GM21423 (cell line): ENCODE data around the gene PPARA.
A peak's percentile ranks its signal among the peaks of the same experiment; 100 is the strongest.

Source experiments
- ATAC-seq: cut with Tn5 transposase; IDR thresholded peaks from one replicate; pipeline ENCODE4 v1.9.1; 2021; ENCODE audit warnings: mild to moderate bottlenecking, moderate library complexity; ENCODE audit not compliant: unreplicated experiment

PPARA gene

GRCh38 chr22:46113910-46114517 is 36.3 kb upstream of the PPARA start:
- no peak for ATAC-seq

DNA sequence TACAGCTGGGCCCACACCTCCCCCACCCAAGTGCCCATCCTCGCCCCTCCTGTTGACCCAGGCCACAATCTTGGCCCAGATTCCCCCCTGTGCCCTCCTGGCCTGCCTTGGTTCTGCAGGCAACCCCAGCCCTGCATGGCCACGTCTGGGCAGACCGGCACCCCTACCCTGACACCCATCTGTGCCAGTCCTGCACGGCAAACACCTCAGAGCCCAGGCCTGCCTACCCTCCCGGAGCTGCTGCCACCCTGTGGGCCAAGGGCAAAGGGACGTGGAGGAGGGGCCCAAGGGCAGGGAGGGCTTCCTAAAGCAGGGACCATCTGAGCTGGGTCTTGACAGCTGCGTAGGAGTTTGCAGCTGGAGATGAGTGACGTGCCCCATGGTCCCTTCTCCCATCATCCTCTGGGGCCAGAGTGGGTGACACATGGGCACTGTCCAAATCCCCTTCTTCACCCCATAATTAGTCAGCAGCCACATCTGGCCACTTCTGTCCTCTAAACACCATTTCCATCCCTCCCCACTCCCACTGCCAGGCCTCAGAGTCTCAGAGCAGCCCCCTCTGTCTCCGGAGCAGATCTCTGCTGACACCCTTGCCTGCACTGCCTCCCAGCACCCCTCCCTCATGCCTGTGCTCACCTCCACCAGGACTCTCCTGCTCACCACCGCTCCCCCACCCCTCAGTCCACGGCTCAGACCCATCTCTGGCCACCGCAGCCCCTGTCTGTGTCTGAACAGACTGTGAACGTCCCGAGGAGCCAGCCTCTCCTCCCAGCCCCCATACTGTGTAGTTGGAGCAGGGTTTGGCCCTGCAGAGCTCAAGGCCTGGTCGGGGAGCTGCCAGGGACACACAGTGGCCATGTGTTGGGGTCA is 35.6 kb upstream of the PPARA start:
- no peak for ATAC-seq

GRCh38 chr22:46115388-46115678 is 35.0 kb upstream of the PPARA start:
- ATAC-seq: no peak

- no peak for ATAC-seq
These were observed 34.4 kb upstream of the PPARA start for GRCh38 chr22:46115755-46116490.

DNA sequence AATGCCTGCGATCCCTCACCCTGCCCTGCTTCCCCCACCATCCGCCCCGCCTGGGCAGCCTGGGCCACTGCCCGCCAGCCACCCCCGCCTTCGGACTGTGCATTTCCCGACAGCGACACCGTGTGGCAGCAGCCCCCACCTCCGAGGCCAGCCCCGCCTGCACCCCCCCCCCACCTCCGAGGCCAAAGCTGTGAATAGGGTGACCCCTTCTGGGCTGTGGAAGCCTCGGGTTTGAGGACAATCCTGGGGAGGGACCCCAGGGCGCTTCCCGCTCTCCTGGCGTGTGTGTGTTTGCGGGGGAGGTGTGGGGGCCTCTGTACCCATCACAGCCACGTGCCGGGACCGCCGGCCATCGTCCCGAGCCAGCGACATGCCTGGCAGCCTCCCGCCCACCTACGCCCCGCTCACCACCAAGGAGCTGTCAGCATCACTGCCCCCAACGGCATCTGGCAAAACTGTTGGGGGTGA is 33.8 kb upstream of the PPARA start:
- peak; percentile 54 for ATAC-seq

DNA sequence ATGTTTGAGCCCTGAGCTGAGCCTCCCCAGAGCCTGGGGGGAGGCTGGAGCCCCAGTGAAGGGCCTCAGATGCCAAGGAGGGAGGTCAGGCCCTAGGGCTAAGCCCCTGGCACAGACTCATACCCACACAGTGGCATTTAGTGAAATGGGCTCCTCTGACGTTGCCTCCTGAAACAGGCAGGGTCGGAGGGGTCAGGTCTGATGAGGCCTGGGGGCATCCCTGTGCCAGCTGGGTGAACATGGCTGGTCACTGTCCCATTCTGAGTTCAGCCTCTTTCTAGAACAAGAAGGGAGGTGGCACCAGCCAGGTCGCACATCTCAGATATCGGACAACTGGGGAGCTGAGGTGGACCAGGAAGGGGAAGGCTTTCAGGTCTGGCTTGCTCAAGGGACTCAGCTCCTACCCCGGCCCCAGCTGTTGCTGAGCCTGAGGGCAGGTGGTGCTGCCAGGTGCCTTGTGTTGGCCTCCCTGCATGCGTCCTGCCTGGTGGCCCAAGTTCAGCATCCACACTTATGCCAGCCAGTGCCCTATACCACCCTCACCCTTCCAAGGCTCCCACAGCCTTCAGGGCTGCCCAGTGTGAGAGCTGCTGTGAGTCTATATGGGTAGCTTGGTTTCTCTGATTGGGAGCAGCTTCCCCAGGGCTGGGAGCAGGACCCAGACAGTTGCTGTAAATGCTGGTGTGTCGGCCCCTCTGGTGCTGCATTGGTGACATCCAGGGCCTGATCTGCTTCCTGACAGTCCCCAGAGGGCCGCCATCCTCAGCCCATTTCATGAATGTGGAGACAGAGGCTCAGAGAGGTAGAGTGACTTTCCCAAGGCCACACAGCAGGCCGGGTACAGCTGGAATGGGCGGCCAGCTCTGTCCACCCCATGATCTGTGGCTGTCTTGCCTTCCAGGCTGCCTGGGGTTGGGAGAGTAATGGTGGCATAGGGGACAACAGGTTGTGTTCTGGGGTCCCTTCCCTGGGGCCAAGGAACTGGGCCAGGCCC is 32.8 kb upstream of the PPARA start:
- no peak for ATAC-seq

GRCh38 chr22:46119093-46119728 is 31.1 kb upstream of the PPARA start:
- ATAC-seq: no peak

DNA sequence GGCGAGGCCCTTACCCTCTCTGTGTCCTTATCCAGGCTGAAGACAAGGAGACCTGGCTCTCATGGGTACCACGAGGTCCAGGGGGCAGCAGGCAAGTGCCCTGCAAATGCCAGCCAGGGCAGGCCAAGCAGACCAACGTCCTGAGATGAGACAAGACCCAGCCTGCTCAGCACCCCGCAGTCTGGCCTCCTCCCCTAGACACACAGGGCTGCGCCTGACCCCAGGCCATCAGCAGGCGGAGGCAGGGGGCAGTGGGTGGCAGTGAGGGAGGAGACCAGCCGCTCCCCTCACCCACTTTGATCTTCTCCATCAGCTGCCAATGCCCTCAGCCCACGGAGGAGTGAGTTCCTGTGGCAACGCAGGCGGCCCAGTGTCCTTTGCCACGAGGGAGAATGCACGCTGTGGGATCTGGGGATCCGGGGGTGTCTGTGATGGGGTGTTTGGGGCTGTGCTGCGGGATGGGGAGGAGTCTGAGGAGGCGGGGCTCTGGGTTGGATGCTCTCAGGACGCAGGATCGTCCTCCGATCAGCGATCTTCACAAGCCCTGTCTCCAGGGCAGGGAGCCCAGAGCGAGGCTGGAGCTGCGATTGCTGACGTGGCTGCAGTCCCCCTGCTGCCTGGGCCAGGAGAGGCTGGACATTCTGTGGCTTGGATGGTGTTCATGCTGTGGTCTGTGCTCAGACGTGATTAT is 30.5 kb upstream of the PPARA start:
- ATAC-seq: no peak

DNA sequence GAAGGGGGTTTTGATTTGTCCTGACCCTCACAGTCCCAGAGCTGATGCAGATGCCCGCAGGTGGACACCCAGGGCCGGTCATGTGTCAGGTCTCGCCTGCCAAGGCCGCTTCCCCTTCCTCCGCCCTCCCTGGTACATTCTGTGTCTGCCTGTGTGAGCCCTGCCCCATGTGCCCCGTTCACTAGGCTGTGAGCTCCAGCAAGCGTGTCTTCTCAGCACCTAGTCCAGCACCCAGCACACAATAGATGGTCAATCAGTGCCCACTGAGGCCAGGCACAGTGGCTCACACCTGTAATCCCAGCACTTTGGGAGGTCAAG is 29.9 kb upstream of the PPARA start:
- no peak for ATAC-seq

DNA sequence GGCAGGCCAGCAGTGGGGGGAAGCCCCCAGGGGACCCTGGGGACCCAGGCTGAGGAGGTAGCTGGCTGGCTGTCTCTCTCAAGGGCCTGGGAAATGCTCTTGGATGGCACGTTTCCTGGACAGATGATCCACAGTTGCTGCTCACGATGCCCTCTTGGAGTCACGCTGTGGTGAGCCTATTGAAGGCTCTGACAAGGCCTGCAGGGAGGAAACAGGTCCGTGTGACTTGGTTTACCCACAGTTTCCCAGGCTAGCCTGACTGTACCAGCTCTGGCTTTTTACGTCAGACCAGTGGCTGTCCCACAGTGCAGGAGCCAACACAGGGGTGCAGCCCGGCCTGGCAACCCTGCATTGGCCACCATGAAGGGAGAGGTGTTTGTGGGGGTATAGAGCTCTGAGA is 29.2 kb upstream of the PPARA start:
- ATAC-seq: no peak

GRCh38 chr22:46121523-46122287 is 28.6 kb upstream of the PPARA start:
- no peak for ATAC-seq

- no peak for ATAC-seq
These were observed 27.8 kb upstream of the PPARA start for GRCh38 chr22:46122511-46122971.

GRCh38 chr22:46122980-46123693 is 27.2 kb upstream of the PPARA start:
- ATAC-seq: no peak

- ATAC-seq: no peak
These were observed 26.5 kb upstream of the PPARA start for GRCh38 chr22:46123694-46124382.

DNA sequence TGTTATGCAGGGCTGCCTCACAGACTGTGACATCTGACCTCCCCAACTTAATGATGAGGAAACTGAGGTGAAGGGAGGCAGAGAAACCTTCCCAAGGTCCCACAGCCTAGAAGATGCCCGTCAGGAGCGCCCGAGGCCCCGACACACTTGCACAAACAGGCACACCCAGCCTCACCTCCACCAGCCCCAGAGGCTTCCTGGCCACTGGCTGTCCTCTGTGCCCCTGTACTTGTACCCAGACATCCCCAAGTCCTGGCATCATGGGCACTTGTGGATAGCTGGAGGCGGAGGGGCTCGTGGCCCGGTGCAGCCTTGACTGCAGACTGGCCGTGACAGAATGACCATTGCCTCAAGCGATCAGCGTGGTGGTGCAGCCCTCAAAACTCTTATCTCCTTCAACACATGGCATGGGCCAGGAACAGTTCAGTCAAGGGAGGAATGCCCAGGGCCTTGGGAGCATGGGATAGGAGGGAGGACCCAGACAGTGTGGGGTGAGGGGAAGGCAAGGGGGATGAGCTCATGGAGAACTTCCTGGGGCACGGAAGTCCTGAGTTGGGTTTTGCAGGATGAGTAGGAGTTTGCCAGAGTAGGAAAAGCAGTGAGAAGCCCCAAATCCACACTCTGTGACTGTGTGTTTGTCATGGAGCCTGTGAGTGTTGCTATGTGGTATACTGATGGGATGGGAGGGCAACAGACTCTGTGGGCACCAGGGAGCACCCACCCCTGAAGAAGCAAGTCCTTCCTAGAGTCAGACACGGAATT is 25.8 kb upstream of the PPARA start:
- ATAC-seq: no peak

DNA sequence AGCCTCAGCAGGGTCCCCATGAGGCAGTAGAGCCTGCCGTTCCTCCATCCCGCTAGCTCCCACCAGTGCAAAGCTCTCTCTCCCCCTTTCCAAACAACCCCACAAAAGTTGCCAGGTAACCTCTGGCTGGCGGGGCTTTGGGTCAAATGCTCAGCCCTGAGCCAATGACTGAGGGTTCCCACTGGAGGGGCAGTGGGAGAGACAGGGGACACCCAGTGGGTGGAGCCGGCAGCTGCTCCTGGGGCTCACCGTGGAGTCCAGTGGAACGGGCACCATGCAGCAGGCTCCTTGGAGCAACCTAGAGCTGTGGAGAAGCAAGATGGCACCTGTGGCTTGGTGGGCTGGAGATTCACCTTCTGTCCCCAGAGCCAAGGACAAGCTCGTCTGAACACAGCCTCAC is 25.0 kb upstream of the PPARA start:
- no peak for ATAC-seq
